K562 (cell line): ENCODE data around the gene PGPEP1. TPM values are rescaled to one million over a fixed set of nuclear protein-coding genes. Genes with fewer than 3 reads are reported as not detected.

Source experiments
- C11orf30 ChIP-seq: fragments of 450-650 bp; IDR thresholded peaks from 2 replicates; pipeline ENCODE4 v1.6.1; 2016; ENCODE audit warnings: low read depth, mild to moderate bottlenecking
- DPF2 ChIP-seq: fragments of 450-650 bp; IDR thresholded peaks from 2 replicates; pipeline ENCODE4 v1.6.1; 2016
- E2F1 ChIP-seq: sonication (generic); formaldehyde crosslinking; IDR thresholded peaks from 2 replicates; pipeline ENCODE4 v1.8.1; 2023; ENCODE audit warnings: mild to moderate bottlenecking, missing genetic modification reagents, moderate library complexity
- EHMT2 ChIP-seq: fragments of 450-650 bp; IDR thresholded peaks from 2 replicates; pipeline ENCODE4 v1.6.1; 2018; ENCODE audit warnings: antibody characterized with exemption
- EWSR1 ChIP-seq: fragments of 450-650 bp; IDR thresholded peaks from 2 replicates; pipeline ENCODE4 v1.6.1; 2018; ENCODE audit warnings: borderline replicate concordance, mild to moderate bottlenecking, low read depth, moderate library complexity; ENCODE audit not compliant: partially characterized antibody
- FOS ChIP-seq: IDR thresholded peaks from 3 replicates; pipeline ENCODE4 v1.6.1; 2011; ENCODE audit not compliant: insufficient read length; ENCODE audit errors: extremely low read depth
- FOXP1 ChIP-seq: sonication (generic); formaldehyde crosslinking; IDR thresholded peaks from 2 replicates; pipeline ENCODE4 v1.8.0; 2022; ENCODE audit warnings: mild to moderate bottlenecking, missing genetic modification reagents
- NFRKB ChIP-seq: fragments of 450-650 bp; IDR thresholded peaks from 2 replicates; pipeline ENCODE4 v1.6.1; 2016; ENCODE audit warnings: low read depth
- NFYB ChIP-seq: IDR thresholded peaks from 2 replicates; pipeline ENCODE4 v1.6.1; 2011; ENCODE audit warnings: mild to moderate bottlenecking, moderate library complexity; ENCODE audit not compliant: insufficient read length; ENCODE audit errors: extremely low read depth
- NRF1 ChIP-seq, 2 experiments: fragments of 450-650 bp; IDR thresholded peaks in 1 of 2; conservative IDR thresholded peaks in 1 of 2; 2 replicates each; pipeline ENCODE4 v1.6.1; 2014; ENCODE audit warnings: mild to moderate bottlenecking in 2 of 2
- TAF7 ChIP-seq: fragments of 450-650 bp; IDR thresholded peaks from 2 replicates; pipeline ENCODE4 v1.6.1; 2016; ENCODE audit warnings: missing genetic modification characterization, missing compliant biosample characterization
- TCFL5 ChIP-seq: fragments of 250-450 bp; sonication (Bioruptor Pico); conservative IDR thresholded peaks from 2 replicates; pipeline ENCODE4 v1.6.1; 2021; ENCODE audit warnings: mild to moderate bottlenecking, moderate library complexity, matching md5 sums
- ZKSCAN3 ChIP-seq: fragments of 250-450 bp; sonication (Bioruptor Pico); IDR thresholded peaks from 2 replicates; pipeline ENCODE4 v1.4.0; 2020
- ZNF583 ChIP-seq: fragments of 250-450 bp; sonication (Bioruptor Pico); IDR thresholded peaks from 2 replicates; pipeline ENCODE4 v1.4.0; 2020
- polyA plus RNA-seq, 8 experiments: library from polyadenylated mRNA; depleted of rRNA in 4 of 8; stranded (reverse) in 5 of 8; unstranded in 3 of 8; fragments of >200 nt; fragmentation: Nextera tagmentation in 2 of 8; fragmentation: Illumina TruSeq in 1 of 8; extraction: Ambion mirVana in 2 of 8; extraction: Trizol in 1 of 8; gene quantifications; 2 replicates each; pipeline versions ENCODE4 v1.2.1 to v1.2.3, GENCODE V29; 2011 to 2014; ENCODE audit warnings: inconsistent platforms in 1 of 8, missing spikeins in 1 of 8
- total RNA-seq, 7 experiments: library from RNA; depleted of rRNA in 6 of 7; stranded (reverse); fragments of >200 nt in 6 of 7; fragmentation: Illumina TruSeq in 2 of 7; extraction: Trizol in 2 of 7; gene quantifications; 2 replicates each; pipeline versions ENCODE4 v1.2.1 to v1.2.3, GENCODE V29; 2011 to 2021; ENCODE audit warnings: low replicate concordance in 1 of 7
- TF ChIP-seq, protein P1 (sequence below): fragments of 450-650 bp; formaldehyde crosslinking; IDR thresholded peaks from 2 replicates; pipeline ENCODE4 v1.4.0; 2020; ENCODE audit warnings: mild to moderate bottlenecking, moderate library complexity
- TF ChIP-seq, protein P2 (sequence below): fragments of 450-650 bp; IDR thresholded peaks from 2 replicates; pipeline ENCODE4 v1.6.1; 2016; ENCODE audit warnings: missing biosample characterization, missing genetic modification characterization
- TF ChIP-seq, protein P3 (sequence below), 2 experiments: fragments of 450-650 bp; conservative IDR thresholded peaks; 2 replicates each; pipeline ENCODE4 v1.6.1; 2017; ENCODE audit warnings: mild to moderate bottlenecking in 2 of 2, moderate library complexity in 2 of 2
- TF ChIP-seq, protein P4 (sequence below): fragments of 450-650 bp; IDR thresholded peaks from 2 replicates; pipeline ENCODE4 v1.7.0; 2016; ENCODE audit warnings: borderline replicate concordance

The PGPEP1 gene
- total and polyA plus RNA-seq, 9 of the 15 experiments (the other 6 are each of a cell fraction or from before 2014, with no cell fraction given): 10.0 to 69.6 (median 33.5) TPM

GRCh38 chr19:18364826-18365528, 24.6 kb downstream of the PGPEP1 start (continued):
- TF ChIP-seq E2F1 (CRISPR knock-in tag): no peak
- no peak for TF ChIP-seq NFYB
- TF ChIP-seq ZKSCAN3 (CRISPR knock-in tag): peak; percentile 31; the same call in 1 of the 2 replicates
- TF ChIP-seq EWSR1: no peak
- peak; percentile 93 for TF ChIP-seq DPF2
- 0 out of 2 replicates have a peak, but pooled peaks have one; percentile 38 for TF ChIP-seq FOXP1
- TF ChIP-seq TCFL5: peak; percentile 69; the same call in 1 of the 2 replicates
- TF ChIP-seq ZNF583: peak; percentile 86
- TF ChIP-seq NFRKB: peak; percentile 98
- TF ChIP-seq C11orf30: peak; percentile 59
- TF ChIP-seq, protein P1, sequence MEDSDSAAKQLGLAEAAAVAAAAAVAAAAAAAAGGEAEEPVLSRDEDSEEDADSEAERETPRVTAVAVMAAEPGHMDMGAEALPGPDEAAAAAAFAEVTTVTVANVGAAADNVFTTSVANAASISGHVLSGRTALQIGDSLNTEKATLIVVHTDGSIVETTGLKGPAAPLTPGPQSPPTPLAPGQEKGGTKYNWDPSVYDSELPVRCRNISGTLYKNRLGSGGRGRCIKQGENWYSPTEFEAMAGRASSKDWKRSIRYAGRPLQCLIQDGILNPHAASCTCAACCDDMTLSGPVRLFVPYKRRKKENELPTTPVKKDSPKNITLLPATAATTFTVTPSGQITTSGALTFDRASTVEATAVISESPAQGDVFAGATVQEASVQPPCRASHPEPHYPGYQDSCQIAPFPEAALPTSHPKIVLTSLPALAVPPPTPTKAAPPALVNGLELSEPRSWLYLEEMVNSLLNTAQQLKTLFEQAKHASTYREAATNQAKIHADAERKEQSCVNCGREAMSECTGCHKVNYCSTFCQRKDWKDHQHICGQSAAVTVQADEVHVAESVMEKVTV (CRISPR knock-in tag): 0 out of 2 replicates have a peak, but pooled peaks have one; percentile 17
- peak; percentile 53; the same call in 1 of the 2 replicates for TF ChIP-seq TAF7 (tag)
- TF ChIP-seq, protein P2, sequence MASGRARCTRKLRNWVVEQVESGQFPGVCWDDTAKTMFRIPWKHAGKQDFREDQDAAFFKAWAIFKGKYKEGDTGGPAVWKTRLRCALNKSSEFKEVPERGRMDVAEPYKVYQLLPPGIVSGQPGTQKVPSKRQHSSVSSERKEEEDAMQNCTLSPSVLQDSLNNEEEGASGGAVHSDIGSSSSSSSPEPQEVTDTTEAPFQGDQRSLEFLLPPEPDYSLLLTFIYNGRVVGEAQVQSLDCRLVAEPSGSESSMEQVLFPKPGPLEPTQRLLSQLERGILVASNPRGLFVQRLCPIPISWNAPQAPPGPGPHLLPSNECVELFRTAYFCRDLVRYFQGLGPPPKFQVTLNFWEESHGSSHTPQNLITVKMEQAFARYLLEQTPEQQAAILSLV (tag): peak; percentile 93
- TF ChIP-seq FOS: no peak
- TF ChIP-seq, protein P3, sequence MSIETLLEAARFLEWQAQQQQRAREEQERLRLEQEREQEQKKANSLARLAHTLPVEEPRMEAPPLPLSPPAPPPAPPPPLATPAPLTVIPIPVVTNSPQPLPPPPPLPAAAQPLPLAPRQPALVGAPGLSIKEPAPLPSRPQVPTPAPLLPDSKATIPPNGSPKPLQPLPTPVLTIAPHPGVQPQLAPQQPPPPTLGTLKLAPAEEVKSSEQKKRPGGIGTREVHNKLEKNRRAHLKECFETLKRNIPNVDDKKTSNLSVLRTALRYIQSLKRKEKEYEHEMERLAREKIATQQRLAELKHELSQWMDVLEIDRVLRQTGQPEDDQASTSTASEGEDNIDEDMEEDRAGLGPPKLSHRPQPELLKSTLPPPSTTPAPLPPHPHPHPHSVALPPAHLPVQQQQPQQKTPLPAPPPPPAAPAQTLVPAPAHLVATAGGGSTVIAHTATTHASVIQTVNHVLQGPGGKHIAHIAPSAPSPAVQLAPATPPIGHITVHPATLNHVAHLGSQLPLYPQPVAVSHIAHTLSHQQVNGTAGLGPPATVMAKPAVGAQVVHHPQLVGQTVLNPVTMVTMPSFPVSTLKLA (conservative IDR thresholded peaks at IDR 0.05): peak in 1 of 2 experiments; percentile 55; a peak in 3 of 4 replicates
- TF ChIP-seq NRF1 (conservative IDR thresholded peaks at IDR 0.05 in 1 of 2, IDR thresholded peaks at IDR 0.05 in 1 of 2): no peak; a peak in 1 of 4 replicates
- TF ChIP-seq EHMT2: no peak; the same call in 1 of the 2 replicates
- TF ChIP-seq, protein P4, sequence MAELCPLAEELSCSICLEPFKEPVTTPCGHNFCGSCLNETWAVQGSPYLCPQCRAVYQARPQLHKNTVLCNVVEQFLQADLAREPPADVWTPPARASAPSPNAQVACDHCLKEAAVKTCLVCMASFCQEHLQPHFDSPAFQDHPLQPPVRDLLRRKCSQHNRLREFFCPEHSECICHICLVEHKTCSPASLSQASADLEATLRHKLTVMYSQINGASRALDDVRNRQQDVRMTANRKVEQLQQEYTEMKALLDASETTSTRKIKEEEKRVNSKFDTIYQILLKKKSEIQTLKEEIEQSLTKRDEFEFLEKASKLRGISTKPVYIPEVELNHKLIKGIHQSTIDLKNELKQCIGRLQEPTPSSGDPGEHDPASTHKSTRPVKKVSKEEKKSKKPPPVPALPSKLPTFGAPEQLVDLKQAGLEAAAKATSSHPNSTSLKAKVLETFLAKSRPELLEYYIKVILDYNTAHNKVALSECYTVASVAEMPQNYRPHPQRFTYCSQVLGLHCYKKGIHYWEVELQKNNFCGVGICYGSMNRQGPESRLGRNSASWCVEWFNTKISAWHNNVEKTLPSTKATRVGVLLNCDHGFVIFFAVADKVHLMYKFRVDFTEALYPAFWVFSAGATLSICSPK: no peak; the same call in 1 of the 2 replicates
